Peyer's patch (tissue), 4 donors: ENCODE results near the gene KDM5A. TPM values are rescaled to one million over a fixed set of nuclear protein-coding genes. Genes with fewer than 3 reads are reported as not detected.
"Not testable (repeated sequence)": the region's sequence is repeated elsewhere in the genome, so short reads cannot be mapped to it uniquely, and the experiment has no call there.

Source experiments
- DNase-seq, 3 donors: peaks; one replicate each; pipeline ENCODE4 v3.0.0-alpha.2; 2017 to 2019
- H3K27ac ChIP-seq, 4 donors: fragments of 200-600 bp; sonication (generic); one replicate each; pipeline ENCODE4 v1.5.1; 2016 to 2019
- H3K27me3 ChIP-seq, 2 donors: fragments of 200-600 bp; sonication (generic); one replicate each; pipeline ENCODE4 v1.5.1; 2019
- H3K36me3 ChIP-seq, 3 donors: fragments of 200-600 bp; sonication (generic); one replicate each; pipeline ENCODE4 v1.5.1; 2016 to 2019
- H3K4me1 ChIP-seq, 4 donors: fragments of 200-600 bp; sonication (generic); one replicate each; pipeline ENCODE4 v1.5.1; 2016 to 2019
- H3K4me3 ChIP-seq, 4 donors: fragments of 200-600 bp; sonication (generic); 1 replicate in 3 of 4; 2 replicates in 1 of 4; pipeline ENCODE4 v1.5.1; 2016 to 2019; ENCODE audit warnings: mild to moderate bottlenecking in 1 of 4
- H3K9me3 ChIP-seq, 4 donors: fragments of 200-600 bp; sonication (generic); one replicate each; pipeline ENCODE4 v1.5.1; 2016 to 2019; ENCODE audit warnings: mild to moderate bottlenecking in 1 of 4
- POLR2A ChIP-seq, 2 donors: fragments of 450-650 bp; IDR thresholded peaks; one replicate each; pipeline ENCODE4 v1.5.1; 2017; ENCODE audit warnings: antibody characterized with exemption in 2 of 2, mild to moderate bottlenecking in 2 of 2, moderate library complexity in 2 of 2
- total RNA-seq, 4 donors: library from RNA; depleted of rRNA; stranded (reverse); fragments of >200 nt; gene quantifications; one replicate each; pipeline ENCODE4 v1.1.0, GENCODE V29; 2016
- TF ChIP-seq, protein P1 (sequence below), 6 experiments: fragments of 450-650 bp in 4 of 6; fragments of 200-600 bp in 2 of 6; sonication (generic) in 1 of 6; IDR thresholded peaks; one replicate each; pipeline ENCODE4 v1.5.1; 2017 to 2019; ENCODE audit warnings: antibody characterized with exemption in 6 of 6, mild to moderate bottlenecking in 3 of 6, moderate library complexity in 1 of 6

Gene KDM5A
- total RNA-seq, result 10 to 100 TPM; 38.8 to 72.7 (median 60.8) TPM

DNA sequence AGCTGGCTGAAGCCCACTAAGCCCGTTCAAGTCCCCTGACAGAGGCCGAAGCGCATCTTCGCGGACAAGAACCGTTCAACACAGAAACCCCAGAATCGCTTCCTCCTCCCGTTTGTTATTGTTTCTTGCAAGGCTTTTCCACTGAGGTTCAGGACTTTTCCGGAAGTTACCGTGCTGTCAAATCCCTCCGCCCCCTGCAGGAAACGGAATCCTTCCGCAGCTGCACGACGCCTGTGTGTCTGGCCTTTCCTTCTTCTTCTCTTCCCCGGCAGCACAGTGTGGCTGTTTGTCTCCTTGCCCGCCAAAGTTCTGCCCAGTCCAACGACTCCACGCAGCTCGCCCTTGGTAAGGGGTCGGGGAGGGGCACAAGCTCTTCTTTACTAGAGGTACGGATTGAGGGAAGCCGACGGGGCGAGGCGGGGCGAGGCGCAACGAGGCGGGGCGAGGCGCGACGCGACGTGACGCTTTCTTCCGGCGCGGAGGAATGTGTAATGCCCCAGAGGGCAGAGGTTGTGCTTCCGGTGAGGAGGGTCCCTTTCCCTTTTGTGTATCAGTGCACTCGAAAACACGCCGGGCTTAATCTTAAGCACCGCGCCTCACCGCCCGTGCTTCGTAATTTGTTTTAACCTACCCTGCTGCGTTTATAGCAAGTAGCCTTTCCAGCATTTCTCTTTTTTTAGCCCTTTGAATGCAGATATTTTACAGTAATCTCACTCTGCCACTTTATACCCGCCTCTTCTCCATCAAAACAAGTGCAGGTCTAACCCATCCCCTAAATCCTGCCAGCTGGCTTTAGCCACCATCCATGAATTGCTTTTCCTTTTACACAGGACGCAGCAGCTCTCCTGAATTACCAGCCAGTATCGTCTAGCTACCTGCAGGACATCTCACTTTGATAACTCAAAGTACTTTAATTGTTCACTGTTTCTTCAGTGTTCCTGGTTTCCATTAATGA is at the start of gene KDM5A:
Gene KDM5A (minus strand): TSS at position 179 of the 955 bp plus-strand sequence. CDS start 229 bp downstream, outside the sequence.
- TF ChIP-seq, protein P1, sequence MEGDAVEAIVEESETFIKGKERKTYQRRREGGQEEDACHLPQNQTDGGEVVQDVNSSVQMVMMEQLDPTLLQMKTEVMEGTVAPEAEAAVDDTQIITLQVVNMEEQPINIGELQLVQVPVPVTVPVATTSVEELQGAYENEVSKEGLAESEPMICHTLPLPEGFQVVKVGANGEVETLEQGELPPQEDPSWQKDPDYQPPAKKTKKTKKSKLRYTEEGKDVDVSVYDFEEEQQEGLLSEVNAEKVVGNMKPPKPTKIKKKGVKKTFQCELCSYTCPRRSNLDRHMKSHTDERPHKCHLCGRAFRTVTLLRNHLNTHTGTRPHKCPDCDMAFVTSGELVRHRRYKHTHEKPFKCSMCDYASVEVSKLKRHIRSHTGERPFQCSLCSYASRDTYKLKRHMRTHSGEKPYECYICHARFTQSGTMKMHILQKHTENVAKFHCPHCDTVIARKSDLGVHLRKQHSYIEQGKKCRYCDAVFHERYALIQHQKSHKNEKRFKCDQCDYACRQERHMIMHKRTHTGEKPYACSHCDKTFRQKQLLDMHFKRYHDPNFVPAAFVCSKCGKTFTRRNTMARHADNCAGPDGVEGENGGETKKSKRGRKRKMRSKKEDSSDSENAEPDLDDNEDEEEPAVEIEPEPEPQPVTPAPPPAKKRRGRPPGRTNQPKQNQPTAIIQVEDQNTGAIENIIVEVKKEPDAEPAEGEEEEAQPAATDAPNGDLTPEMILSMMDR (IDR thresholded peaks at IDR 0.05), result peak in 3 of 6 experiments; percentile 6 to 31 (median 22)
- peak; percentile 50 to 51 for TF ChIP-seq POLR2A (IDR thresholded peaks at IDR 0.05)

DNA sequence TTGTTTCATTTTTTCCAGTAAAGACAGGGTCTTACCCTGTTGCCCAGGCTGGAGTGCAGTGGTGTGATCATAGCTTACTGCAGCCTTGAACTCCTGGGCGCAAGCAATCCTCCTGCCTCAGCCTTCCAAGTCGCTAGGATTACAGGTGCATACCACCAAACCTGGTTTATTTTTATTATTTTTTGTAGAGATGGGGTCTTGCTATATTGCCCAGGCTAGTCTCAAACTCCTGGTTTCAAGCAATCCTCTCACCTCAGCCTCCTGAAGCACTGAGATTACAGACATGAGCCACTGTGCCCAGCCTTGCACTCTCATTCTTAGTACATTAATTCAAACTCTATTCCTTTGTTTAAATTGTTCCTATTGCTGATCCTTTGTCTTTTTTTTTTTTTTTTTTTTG is 46.6 kb upstream of the KDM5A start:
- H3K4me1 ChIP-seq, H3K36me3 ChIP-seq, H3K27me3 ChIP-seq, H3K9me3 ChIP-seq, DNase-seq, H3K4me3 ChIP-seq, H3K27ac ChIP-seq: not testable (repeated sequence)

More for the DNA sequence above, at the start of gene KDM5A:
- Histone ChIP-seq H3K9me3 (no peaks in the 10 kb centered on the region), H3K27me3 (no peaks in the 10 kb centered on the region), H3K4me3 (peak within 1 kb of the TSS; percentile 71 to 92 (median 81)), H3K36me3 (peaks cover 0 to 5% (median 0%) of the 10 kb centered on the region in 3 donors), H3K4me1 (peaks cover 0 to 19% (median 7%) of the 10 kb centered on the region in 4 donors), H3K27ac (peak within 1 kb of the TSS; percentile 94 to 95 (median 94))
- peak; percentile 85 to 96 (median 96) for DNase-seq

DNA sequence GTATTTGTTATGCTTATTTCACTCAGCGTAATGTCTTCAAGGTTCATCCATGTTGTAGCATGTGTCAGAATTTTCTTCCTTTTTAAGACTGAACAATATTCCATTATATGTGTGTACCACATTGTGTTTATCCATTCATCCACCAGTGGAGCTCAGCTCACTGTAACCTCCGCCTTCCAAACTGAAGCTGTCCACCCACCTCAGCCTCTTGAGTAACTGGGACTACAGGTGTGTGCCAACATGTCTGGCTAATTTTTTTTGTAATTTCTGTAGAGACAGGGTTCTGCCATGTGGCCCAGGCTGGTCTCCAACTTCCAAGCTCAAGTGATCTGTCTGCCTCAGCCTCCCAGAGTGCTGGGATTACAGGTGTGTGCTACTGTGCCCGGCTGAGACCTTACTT is 33.4 kb upstream of the KDM5A start:
- TF ChIP-seq, protein P1 (IDR thresholded peaks at IDR 0.05), result no peak
- no peak for TF ChIP-seq POLR2A (IDR thresholded peaks at IDR 0.05)
- Histone ChIP-seq H3K36me3 (peaks cover 0 to 21% (median 0%) of the 10 kb centered on the region in 3 donors), H3K27me3 (no peaks in the 10 kb centered on the region), H3K27ac (no peak overlapping the region), H3K4me3 (no peak overlapping the region), H3K9me3 (no peaks in the 10 kb centered on the region), H3K4me1 (no peaks in the 10 kb centered on the region)
- DNase-seq, result no peak

DNA sequence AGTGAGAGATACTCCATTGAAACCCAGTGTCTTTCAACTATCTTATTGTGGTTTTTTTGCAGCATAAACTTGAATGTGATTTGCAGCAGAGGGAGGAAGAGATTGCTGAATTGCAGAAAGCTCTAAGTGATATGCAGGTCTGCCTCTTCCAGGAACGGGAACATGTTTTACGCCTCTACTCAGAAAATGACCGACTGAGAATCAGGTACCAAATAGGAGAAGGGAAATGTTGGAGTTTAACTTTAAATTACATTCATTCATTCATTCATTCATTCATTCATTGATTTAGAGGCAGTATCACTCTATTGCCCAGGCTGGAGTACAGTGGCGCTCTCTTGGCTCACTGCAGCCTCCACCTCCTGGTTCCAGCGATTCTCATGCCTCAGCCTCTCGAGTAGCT is 29.3 kb upstream of the KDM5A start:
- Histone ChIP-seq H3K4me3 (no peak overlapping the region), H3K27me3 (no peaks in the 10 kb centered on the region), H3K4me1 (no peaks in the 10 kb centered on the region), H3K36me3 (peaks cover 0 to 39% (median 0%) of the 10 kb centered on the region in 3 donors), H3K9me3 (no peaks in the 10 kb centered on the region), H3K27ac (no peak overlapping the region)
- no peak for TF ChIP-seq POLR2A (IDR thresholded peaks at IDR 0.05)
- TF ChIP-seq, protein P1 (IDR thresholded peaks at IDR 0.05), result no peak
- no peak for DNase-seq

DNA sequence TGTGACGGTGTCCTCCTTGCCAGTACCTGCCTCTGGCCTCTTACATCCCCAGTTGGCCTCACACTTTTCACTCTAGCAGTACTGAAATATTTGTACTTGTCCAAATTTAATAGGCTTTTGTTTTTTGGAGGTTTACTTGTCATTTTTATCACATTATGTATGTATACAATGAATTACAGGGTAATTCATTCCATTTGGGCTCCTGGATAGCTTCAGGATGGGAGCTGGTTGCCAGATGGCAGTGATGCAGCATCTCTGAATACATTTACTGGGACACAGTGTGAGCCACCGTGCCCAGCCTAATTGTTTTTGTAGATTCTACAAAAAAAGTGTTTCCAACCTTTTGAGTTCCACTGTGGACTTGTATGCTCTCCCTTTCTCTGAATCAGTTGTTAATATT is 25.7 kb upstream of the KDM5A start:
- H3K27ac ChIP-seq, result no peak overlapping the region
- H3K4me3 ChIP-seq, result no peak overlapping the region
- peaks cover 0 to 54% (median 0%) of the 10 kb centered on the region in 3 donors for H3K36me3 ChIP-seq
- H3K4me1 ChIP-seq, result no peaks in the 10 kb centered on the region
- DNase-seq, result no peak
- no peaks in the 10 kb centered on the region for H3K27me3 ChIP-seq
- TF ChIP-seq, protein P1 (IDR thresholded peaks at IDR 0.05), result no peak
- TF ChIP-seq POLR2A (IDR thresholded peaks at IDR 0.05), result no peak
- no peaks in the 10 kb centered on the region for H3K9me3 ChIP-seq

DNA sequence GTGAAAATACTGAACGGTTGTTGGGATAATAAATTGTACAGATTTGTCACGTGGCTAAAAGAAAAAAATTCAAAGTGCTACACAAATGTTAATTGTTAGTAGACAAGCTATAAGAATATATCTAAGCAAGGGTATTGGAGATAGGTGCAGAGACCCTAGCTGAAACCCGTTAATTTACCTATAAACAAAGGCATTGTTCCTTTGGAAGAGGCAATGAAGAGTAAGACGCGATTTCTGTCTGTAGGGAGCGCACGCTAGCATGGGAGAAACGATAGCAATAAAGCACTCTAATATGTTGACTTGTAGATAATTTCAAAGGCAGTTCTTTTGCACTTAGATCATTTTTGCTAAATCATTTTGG is 12.9 kb upstream of the KDM5A start:
- Histone ChIP-seq H3K4me1 (peaks cover 0 to 4% (median 0%) of the 10 kb centered on the region in 4 donors), H3K36me3 (no peaks in the 10 kb centered on the region), H3K4me3 (peak overlapping the region; percentile 54 to 74 (median 64)), H3K27ac (peak overlapping the region; percentile 40 to 76 (median 58)), H3K9me3 (no peaks in the 10 kb centered on the region), H3K27me3 (no peaks in the 10 kb centered on the region)
- DNase-seq, result no peak
- TF ChIP-seq POLR2A (IDR thresholded peaks at IDR 0.05), result no peak
- TF ChIP-seq, protein P1 (IDR thresholded peaks at IDR 0.05), result no peak
